Right atrium auricular region (tissue), 2 donors: ENCODE measurements around the gene ZNF784. TPM values are rescaled to one million over a fixed set of nuclear protein-coding genes. Genes with fewer than 3 reads are reported as not detected.

Source experiments
- DNase-seq: peaks from one replicate; pipeline ENCODE4 v3.0.0-alpha.2; 2019; ENCODE audit warnings: low spot score
- H3K27ac ChIP-seq, 2 donors: fragments of 200-600 bp; sonication (generic); 1 replicate in 1 of 2; 2 replicates in 1 of 2; pipeline ENCODE4 v1.5.1; 2016 to 2019
- H3K27me3 ChIP-seq, 2 donors: fragments of 200-600 bp; sonication (generic); one replicate each; pipeline versions ENCODE4 v1.5.1 to v1.6.0; 2017 to 2019
- H3K36me3 ChIP-seq: fragments of 200-600 bp; sonication (generic); one replicate; pipeline ENCODE4 v1.5.1; 2016
- H3K4me1 ChIP-seq, 2 donors: fragments of 200-600 bp; sonication (generic); one replicate each; pipeline versions ENCODE4 v1.5.1 to v1.6.0; 2017 to 2019
- H3K4me3 ChIP-seq, 2 donors: fragments of 200-600 bp; sonication (generic); 1 replicate in 1 of 2; 2 replicates in 1 of 2; pipeline ENCODE4 v1.5.1; 2017 to 2019; ENCODE audit warnings: mild to moderate bottlenecking in 1 of 2, moderate library complexity in 1 of 2
- H3K9me3 ChIP-seq, 2 donors: fragments of 200-600 bp; sonication (generic); one replicate each; pipeline ENCODE4 v1.5.1; 2019
- CTCF ChIP-seq, 2 donors: fragments of 200-600 bp; sonication (generic); IDR thresholded peaks; one replicate each; pipeline ENCODE4 v1.5.1; 2019; ENCODE audit warnings: antibody characterized with exemption in 2 of 2
- total RNA-seq, 2 donors: library from RNA; depleted of rRNA; stranded (reverse); fragments of >200 nt; gene quantifications; one replicate each; pipeline ENCODE4 v1.1.0, GENCODE V29; 2016

Gene ZNF784
- total RNA-seq, 2 donors from 2014 or later, result 7.8 to 10.6 TPM

GRCh38 chr19:55596304-55596703 lies 28.1 kb downstream of the ZNF784 start:
- no peak for DNase-seq
- Histone ChIP-seq H3K9me3 (no peaks in the 10 kb centered on the region), H3K27ac (peak overlapping the region in 1 of 2 donors; percentile 64), H3K4me1 (peaks cover 0 to 18% of the 10 kb centered on the region in 2 donors), H3K27me3 (no peaks in the 10 kb centered on the region), H3K4me3 (no peak overlapping the region), H3K36me3 (peaks cover 16% of the 10 kb centered on the region)
- TF ChIP-seq CTCF (IDR thresholded peaks at IDR 0.05), result no peak

GRCh38 chr19:55594996-55595545 lies 29.3 kb downstream of the ZNF784 start:
- H3K36me3 ChIP-seq, result peaks cover 16% of the 10 kb centered on the region
- DNase-seq, result no peak
- H3K9me3 ChIP-seq, result no peaks in the 10 kb centered on the region
- peaks cover 0 to 10% of the 10 kb centered on the region in 2 donors for H3K4me1 ChIP-seq
- H3K4me3 ChIP-seq, result no peak overlapping the region
- peak overlapping the region; percentile 24 to 77 for H3K27ac ChIP-seq
- no peaks in the 10 kb centered on the region for H3K27me3 ChIP-seq
- no peak for TF ChIP-seq CTCF (IDR thresholded peaks at IDR 0.05)

GRCh38 chr19:55593096-55593772 lies 31.1 kb downstream of the ZNF784 start:
- TF ChIP-seq CTCF (IDR thresholded peaks at IDR 0.05), result no peak
- Histone ChIP-seq H3K4me3 (no peak overlapping the region), H3K9me3 (no peaks in the 10 kb centered on the region), H3K27ac (peak overlapping the region in 1 of 2 donors; percentile 29), H3K27me3 (no peaks in the 10 kb centered on the region), H3K4me1 (peaks cover 0 to 3% of the 10 kb centered on the region in 2 donors), H3K36me3 (peaks cover 16% of the 10 kb centered on the region)
- DNase-seq, result no peak

- no peak for TF ChIP-seq CTCF (IDR thresholded peaks at IDR 0.05)
- H3K27me3 ChIP-seq, result no peaks in the 10 kb centered on the region
- no peak overlapping the region for H3K27ac ChIP-seq
- H3K4me1 ChIP-seq, result peaks cover 0 to 6% of the 10 kb centered on the region in 2 donors
- peaks cover 16% of the 10 kb centered on the region for H3K36me3 ChIP-seq
- H3K4me3 ChIP-seq, result no peak overlapping the region
- DNase-seq, result no peak
- H3K9me3 ChIP-seq, result no peaks in the 10 kb centered on the region
Measured at GRCh38 chr19:55592391-55593090, 31.8 kb downstream of the ZNF784 start.

- Histone ChIP-seq H3K27ac (no peak overlapping the region), H3K36me3 (peaks cover 16% of the 10 kb centered on the region), H3K4me1 (peaks cover 0 to 16% of the 10 kb centered on the region in 2 donors), H3K27me3 (no peaks in the 10 kb centered on the region), H3K9me3 (no peaks in the 10 kb centered on the region), H3K4me3 (no peak overlapping the region)
- DNase-seq, result no peak
- TF ChIP-seq CTCF (IDR thresholded peaks at IDR 0.05), result no peak
Measured at GRCh38 chr19:55591555-55591954, 32.8 kb downstream of the ZNF784 start.
